ENCODE measurements around the gene CD93. TPM values are rescaled to one million over a fixed set of nuclear protein-coding genes. Genes with fewer than 3 reads are reported as not detected.

CD93 gene
- total RNA-seq, 1 experiment from 2014 or later = not detected

DNA sequence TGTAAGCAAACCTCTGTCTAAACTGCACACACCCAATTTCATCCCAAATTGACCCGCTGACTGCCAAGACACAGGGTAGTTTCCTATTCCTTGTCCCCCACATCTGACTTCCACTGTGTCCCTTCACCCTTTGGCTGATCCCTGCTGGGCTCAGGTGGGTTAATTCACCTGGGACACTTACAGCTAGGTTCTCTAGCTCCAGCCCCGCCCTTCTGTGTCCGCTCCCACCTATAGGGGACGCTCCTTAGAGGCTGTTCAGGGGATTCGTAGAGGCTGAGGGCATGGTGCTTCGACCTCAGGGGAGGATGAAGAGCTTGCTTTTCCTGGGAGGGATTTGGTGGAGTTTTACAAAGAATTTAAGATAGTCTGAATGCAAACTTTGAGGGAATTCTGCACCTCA lies 4.0 kb upstream of the CD93 start:
- Histone ChIP-seq H3K9ac (ENCODE audit: low read length) (no peak overlapping the region), H3K27me3 (ENCODE audit: low read length) (no peaks in the 10 kb centered on the region; the same call in 1 of the 2 replicates), H3K4me2 (ENCODE audit: low read length) (no peak overlapping the region), H3K9me2 (replicated peaks; ENCODE audit: low read length) (no peaks in the 10 kb centered on the region), H3K4me3 (ENCODE audit: low read length) (no peak overlapping the region), H3K79me2 (ENCODE audit: low read length) (no peaks in the 10 kb centered on the region), H3F3A (ENCODE audit: low read length, unreplicated experiment) (no peaks in the 10 kb centered on the region), H3K36me3 (ENCODE audit: low read depth, low read length) (no peaks in the 10 kb centered on the region), H4K20me1 (ENCODE audit: low read length) (no peaks in the 10 kb centered on the region), H3K4me1 (ENCODE audit: insufficient read depth, low read length) (peaks cover 6% of the 10 kb centered on the region; the same call in 1 of the 2 replicates), H2AFZ (ENCODE audit: low read length) (no peak overlapping the region), H3K27ac (ENCODE audit: low read length) (no peak overlapping the region), H3K9me3 (ENCODE audit: low read length) (no peaks in the 10 kb centered on the region)
- ATAC-seq (no peak), DNase-seq (no peak)
- CTCF ChIA-PET = no interaction called here
- BruUV-seq (replicated peaks) = no TSS peak
- intact Hi-C loops (cut with micrococcal nuclease) = no loop called here
- POLR2A ChIA-PET (ENCODE audit: unreplicated experiment) = no interaction called here
- TF ChIP-seq, protein P1, sequence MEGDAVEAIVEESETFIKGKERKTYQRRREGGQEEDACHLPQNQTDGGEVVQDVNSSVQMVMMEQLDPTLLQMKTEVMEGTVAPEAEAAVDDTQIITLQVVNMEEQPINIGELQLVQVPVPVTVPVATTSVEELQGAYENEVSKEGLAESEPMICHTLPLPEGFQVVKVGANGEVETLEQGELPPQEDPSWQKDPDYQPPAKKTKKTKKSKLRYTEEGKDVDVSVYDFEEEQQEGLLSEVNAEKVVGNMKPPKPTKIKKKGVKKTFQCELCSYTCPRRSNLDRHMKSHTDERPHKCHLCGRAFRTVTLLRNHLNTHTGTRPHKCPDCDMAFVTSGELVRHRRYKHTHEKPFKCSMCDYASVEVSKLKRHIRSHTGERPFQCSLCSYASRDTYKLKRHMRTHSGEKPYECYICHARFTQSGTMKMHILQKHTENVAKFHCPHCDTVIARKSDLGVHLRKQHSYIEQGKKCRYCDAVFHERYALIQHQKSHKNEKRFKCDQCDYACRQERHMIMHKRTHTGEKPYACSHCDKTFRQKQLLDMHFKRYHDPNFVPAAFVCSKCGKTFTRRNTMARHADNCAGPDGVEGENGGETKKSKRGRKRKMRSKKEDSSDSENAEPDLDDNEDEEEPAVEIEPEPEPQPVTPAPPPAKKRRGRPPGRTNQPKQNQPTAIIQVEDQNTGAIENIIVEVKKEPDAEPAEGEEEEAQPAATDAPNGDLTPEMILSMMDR (conservative IDR thresholded peaks at IDR 0.05; ENCODE audit: low read depth, low read length) = peak; percentile 41; the same call in 1 of the 2 replicates
- no peak for TF ChIP-seq EZH2 (IDR thresholded peaks at IDR 0.05; ENCODE audit: low read length, unreplicated experiment)
- no peak for TF ChIP-seq EZH2phosphoT487 (IDR thresholded peaks at IDR 0.05; ENCODE audit: borderline replicate concordance, low read length)

DNA sequence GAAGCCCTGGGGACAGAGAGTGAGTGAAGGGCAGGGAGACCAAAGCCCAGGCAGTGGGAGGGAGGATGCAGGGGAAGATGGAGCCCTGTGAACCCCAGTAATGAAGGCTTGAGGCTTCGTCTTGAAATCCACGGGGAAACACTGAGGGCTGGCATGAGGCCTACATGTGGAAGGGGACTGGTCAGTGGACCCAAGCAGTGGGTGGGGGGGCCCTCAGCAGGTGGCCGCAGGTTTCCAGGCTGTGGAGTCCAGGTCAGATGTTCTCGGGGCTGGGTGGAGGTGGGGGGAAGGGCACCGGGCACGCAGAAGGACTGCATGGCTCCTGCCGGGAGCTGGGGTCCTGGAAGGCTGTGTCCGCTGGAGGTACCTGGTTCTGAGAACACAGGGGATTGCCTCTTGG lies 2.7 kb upstream of the CD93 start:
- POLR2A ChIA-PET (ENCODE audit: unreplicated experiment) = no interaction called here
- BruUV-seq (replicated peaks) = no TSS peak
- no peaks in the 10 kb centered on the region for H3F3A ChIP-seq (ENCODE audit: low read length, unreplicated experiment)

DNA sequence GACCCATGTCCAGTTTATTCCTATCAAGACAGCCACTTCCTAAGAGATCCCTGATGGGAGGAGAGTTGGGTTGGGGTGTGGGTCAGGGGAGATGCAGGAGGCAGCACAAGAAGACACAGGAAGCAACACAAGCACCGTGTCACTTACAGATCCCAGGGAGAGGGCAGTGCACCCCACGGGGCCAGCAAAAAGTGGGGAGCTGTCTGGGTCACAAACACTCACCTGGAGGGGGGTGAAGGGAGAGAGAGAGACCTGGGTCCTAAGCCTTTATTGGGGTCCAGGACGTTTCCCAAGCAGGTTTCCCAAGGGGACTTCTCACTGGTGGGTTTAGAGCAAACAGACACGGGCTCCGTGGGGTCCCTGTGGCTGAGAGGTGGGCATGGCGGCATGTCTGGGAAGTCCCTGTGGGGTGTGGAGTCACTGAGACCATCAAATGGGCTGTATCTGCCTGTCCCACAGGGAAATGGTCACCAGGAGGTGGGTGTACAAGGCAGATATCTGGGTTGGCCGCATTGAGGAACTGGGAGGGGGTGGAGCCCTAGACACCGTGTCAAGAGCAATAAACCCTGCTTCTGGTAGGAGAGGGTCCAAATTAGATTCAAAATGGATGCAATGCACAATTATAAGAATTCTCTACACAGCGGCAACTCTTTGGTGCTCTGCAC lies 1.6 kb upstream of the CD93 start:
- H2AFZ ChIP-seq (ENCODE audit: low read length) = no peak overlapping the region
- no peak overlapping the region for H3K4me3 ChIP-seq (ENCODE audit: low read length)
- no peaks in the 10 kb centered on the region for H3K4me1 ChIP-seq (ENCODE audit: insufficient read depth, low read length)
- CTCF ChIA-PET = no interaction called here
- no peaks in the 10 kb centered on the region for H3F3A ChIP-seq (ENCODE audit: low read length, unreplicated experiment)
- POLR2A ChIA-PET (ENCODE audit: unreplicated experiment) = no interaction called here
- intact Hi-C loops (cut with micrococcal nuclease) = no loop called here
- no peak overlapping the region for H3K9ac ChIP-seq (ENCODE audit: low read length)
- H3K27me3 ChIP-seq (ENCODE audit: low read length) = no peaks in the 10 kb centered on the region
- H4K20me1 ChIP-seq (ENCODE audit: low read length) = no peaks in the 10 kb centered on the region
- no peaks in the 10 kb centered on the region for H3K9me3 ChIP-seq (ENCODE audit: low read length)
- H3K79me2 ChIP-seq (ENCODE audit: low read length) = no peaks in the 10 kb centered on the region
- DNase-seq (no peak), ATAC-seq (no peak)
- BruUV-seq (replicated peaks) = no TSS peak
- no peak overlapping the region for H3K4me2 ChIP-seq (ENCODE audit: low read length)
- H3K36me3 ChIP-seq (ENCODE audit: low read depth, low read length) = no peaks in the 10 kb centered on the region
- H3K27ac ChIP-seq (ENCODE audit: low read length) = no peak overlapping the region
- H3K9me2 ChIP-seq (replicated peaks; ENCODE audit: low read length) = no peaks in the 10 kb centered on the region
- TF ChIP-seq EZH2 (IDR thresholded peaks at IDR 0.05; ENCODE audit: low read length, unreplicated experiment) = no peak
- TF ChIP-seq, protein P1 (conservative IDR thresholded peaks at IDR 0.05; ENCODE audit: low read depth, low read length) = no peak
- no peak for TF ChIP-seq EZH2phosphoT487 (IDR thresholded peaks at IDR 0.05; ENCODE audit: borderline replicate concordance, low read length)

More for the DNA sequence above, 2.7 kb upstream of the CD93 start:
- Histone ChIP-seq H4K20me1 (ENCODE audit: low read length) (no peaks in the 10 kb centered on the region), H3K36me3 (ENCODE audit: low read depth, low read length) (no peaks in the 10 kb centered on the region), H2AFZ (ENCODE audit: low read length) (no peak overlapping the region), H3K79me2 (ENCODE audit: low read length) (no peaks in the 10 kb centered on the region), H3K9me2 (replicated peaks; ENCODE audit: low read length) (no peaks in the 10 kb centered on the region), H3K27ac (ENCODE audit: low read length) (no peak overlapping the region), H3K9me3 (ENCODE audit: low read length) (no peaks in the 10 kb centered on the region), H3K27me3 (ENCODE audit: low read length) (no peaks in the 10 kb centered on the region; the same call in 1 of the 2 replicates), H3K9ac (ENCODE audit: low read length) (no peak overlapping the region), H3K4me3 (ENCODE audit: low read length) (no peak overlapping the region), H3K4me1 (ENCODE audit: insufficient read depth, low read length) (no peaks in the 10 kb centered on the region), H3K4me2 (ENCODE audit: low read length) (no peak overlapping the region)
- no peak for TF ChIP-seq EZH2 (IDR thresholded peaks at IDR 0.05; ENCODE audit: low read length, unreplicated experiment)
- TF ChIP-seq, protein P1 (conservative IDR thresholded peaks at IDR 0.05; ENCODE audit: low read depth, low read length) = no peak
- TF ChIP-seq EZH2phosphoT487 (IDR thresholded peaks at IDR 0.05; ENCODE audit: borderline replicate concordance, low read length) = no peak
- DNase-seq (no peak), ATAC-seq (no peak)
- CTCF ChIA-PET = no interaction called here
- intact Hi-C loops (cut with micrococcal nuclease) = no loop called here
